A549 (cell line): ENCODE data around the gene PHF20. TPM values are rescaled to one million over a fixed set of nuclear protein-coding genes. Genes with fewer than 3 reads are reported as not detected.

Experiments
- ATAC-seq, 2 experiments: fragments of 200-7000 bp in 1 of 2; fragments of >200 bp in 1 of 2; cut with Nextera tagmentation in 1 of 2; cut with Tn5 transposase in 1 of 2; 3 replicates each; pipeline versions ENCODE4 v1.8.0 to v1.9.1; 2018 to 2020; ENCODE audit warnings: mild to moderate bottlenecking in 1 of 2, moderate library complexity in 1 of 2
- CTCF ChIA-PET: fragments of 300-600 bp; sonication (Branson Sonifier 250); formaldehyde crosslinking; extraction: SDS; loops from one replicate; lab custom pipeline; 2021; ENCODE audit warnings: antibody characterized with exemption, inconsistent platforms; lab: Yijun Ruan, JAX
- POLR2A ChIA-PET: fragments of 350-600 bp; formaldehyde crosslinking; extraction: SDS; loops from one replicate; lab custom pipeline; 2021; ENCODE audit warnings: antibody characterized with exemption, inconsistent platforms; lab: Yijun Ruan, JAX
- DNase-seq, 2 experiments: peaks; one replicate each; pipeline versions ENCODE4 v3.0.0 to v3.0.0-alpha.2; 2011 to 2016; ENCODE audit warnings: low read depth in 1 of 2, low spot score in 1 of 2
- FAIRE-seq: peaks from 2 replicates; lab custom pipeline; 2011; peaks lifted over from hg19 to GRCh38; lab: Jason Lieb, UNC
- H3K27ac ChIP-seq, 2 experiments: fragments of >200 bp; sonication (Bioruptor Twin); formaldehyde crosslinking; 3 replicates each; pipeline ENCODE4 v1.5.1; 2016 to 2017
- H3K4me1 ChIP-seq: fragments of >200 bp; sonication (Bioruptor Twin); formaldehyde crosslinking; 3 replicates; pipeline ENCODE4 v1.6.1; 2016
- H3K4me2 ChIP-seq: fragments of >200 bp; sonication (Bioruptor Twin); formaldehyde crosslinking; 3 replicates; pipeline ENCODE4 v1.6.1; 2016
- H3K4me3 ChIP-seq: fragments of >200 bp; sonication (Bioruptor Twin); formaldehyde crosslinking; 3 replicates; pipeline ENCODE4 v1.5.1; 2016
- H3K9me3 ChIP-seq: fragments of >200 bp; sonication (Bioruptor Twin); formaldehyde crosslinking; 3 replicates; pipeline ENCODE4 v1.6.1; 2016
- BCL3 ChIP-seq: fragments of >200 bp; sonication (Bioruptor Twin); formaldehyde crosslinking; IDR thresholded peaks from 3 replicates; pipeline ENCODE4 v1.6.1; 2016
- CEBPB ChIP-seq, 2 experiments: fragments of >200 bp in 1 of 2; sonication (Bioruptor Twin) in 1 of 2; formaldehyde crosslinking in 1 of 2; IDR thresholded peaks; 2 replicates each; pipeline ENCODE4 v1.6.1; 2012 to 2016
- CHD2 ChIP-seq: fragments of 150-350 bp; IDR thresholded peaks from 2 replicates; pipeline ENCODE4 v1.6.1; 2014; ENCODE audit warnings: low read length; ENCODE audit not compliant: partially characterized antibody
- EHF ChIP-seq: fragments of 250-450 bp; sonication (Bioruptor Pico); IDR thresholded peaks from 2 replicates; pipeline ENCODE4 v1.5.0; 2020; ENCODE audit warnings: mild to moderate bottlenecking
- ELK1 ChIP-seq: fragments of 150-350 bp; IDR thresholded peaks from 2 replicates; pipeline ENCODE4 v1.6.1; 2014; ENCODE audit warnings: low read depth, mild to moderate bottlenecking, low read length
- EP300 ChIP-seq, 2 experiments: fragments of >200 bp; sonication (Bioruptor Twin); formaldehyde crosslinking; IDR thresholded peaks; 2 replicates in 1 of 2; 3 replicates in 1 of 2; pipeline ENCODE4 v1.6.1; 2016 to 2017
- FOSB ChIP-seq: fragments of 250-450 bp; sonication (Bioruptor Pico); IDR thresholded peaks from 2 replicates; pipeline ENCODE4 v1.5.0; 2020; ENCODE audit warnings: mild to moderate bottlenecking, moderate library complexity
- FOXS1 ChIP-seq: fragments of 250-450 bp; sonication (Bioruptor Pico); IDR thresholded peaks from 2 replicates; pipeline ENCODE4 v1.5.0; 2020; ENCODE audit warnings: mild to moderate bottlenecking, moderate library complexity
- HES2 ChIP-seq: fragments of >200 bp; sonication (Bioruptor Twin); formaldehyde crosslinking; IDR thresholded peaks from 2 replicates; pipeline ENCODE4 v1.6.1; 2016
- HEYL ChIP-seq: fragments of 250-450 bp; sonication (Bioruptor Pico); IDR thresholded peaks from 2 replicates; pipeline ENCODE4 v1.8.0; 2021; ENCODE audit warnings: mild to moderate bottlenecking, moderate library complexity
- HMGXB4 ChIP-seq: fragments of 250-450 bp; sonication (Bioruptor Pico); IDR thresholded peaks from 2 replicates; pipeline ENCODE4 v1.5.0; 2021; ENCODE audit warnings: mild to moderate bottlenecking, moderate library complexity, borderline replicate concordance
- HOXB5 ChIP-seq: fragments of 250-450 bp; sonication (Bioruptor Pico); IDR thresholded peaks from 2 replicates; pipeline ENCODE4 v1.5.0; 2020; ENCODE audit warnings: mild to moderate bottlenecking, moderate library complexity
- MYC ChIP-seq: IDR thresholded peaks from 2 replicates; pipeline ENCODE4 v1.6.1; 2012; ENCODE audit warnings: mild to moderate bottlenecking, inconsistent platforms, low read length, improper control_type of control experiment, borderline replicate concordance
- NFE2L2 ChIP-seq: fragments of 150-350 bp; conservative IDR thresholded peaks from 2 replicates; pipeline ENCODE4 v1.6.1; 2014; ENCODE audit warnings: low read length
- RFX5 ChIP-seq: fragments of 450-650 bp; IDR thresholded peaks from 2 replicates; pipeline ENCODE4 v1.7.1; 2014; ENCODE audit warnings: antibody characterized with exemption, mild to moderate bottlenecking, moderate library complexity
- USF2 ChIP-seq: fragments of 450-650 bp; IDR thresholded peaks from 2 replicates; pipeline ENCODE4 v1.6.1; 2014; ENCODE audit warnings: antibody characterized with exemption
- ZC3H11A ChIP-seq: fragments of 450-650 bp; IDR thresholded peaks from 2 replicates; pipeline ENCODE4 v1.6.1; 2014; ENCODE audit warnings: antibody characterized with exemption, mild to moderate bottlenecking
- ZFP36 ChIP-seq: fragments of 450-650 bp; IDR thresholded peaks from 2 replicates; pipeline ENCODE4 v1.6.1; 2014; ENCODE audit warnings: borderline replicate concordance; ENCODE audit not compliant: partially characterized antibody
- whole genome bisulfite sequencing: methylation state at CpG from one replicate; pipeline ENCODE4 v1.1.6; 2017; ENCODE audit errors: missing lambda C conversion rate; 5-methylcytosine and 5-hydroxymethylcytosine counted together
- polyA plus RNA-seq, 4 experiments: library from polyadenylated mRNA; depleted of rRNA in 3 of 4; stranded (reverse); fragments of >200 nt; fragmentation: RNase III in 1 of 4; extraction: RNeasy Plus Mini Kit Qiagen cat#74134 plus additional on column Dnase treatment in 1 of 4; gene quantifications; 2 replicates in 3 of 4; 3 replicates in 1 of 4; pipeline ENCODE4 v1.2.3, GENCODE V29; 2011 to 2017

PHF20 gene
- polyA plus RNA-seq, 2 of the 4 experiments (the other 2 are of a cell fraction): 24.0 to 32.8 TPM

- WGBS: 86% methylated on average over 4 of the region's 4 CpGs
- H3K9me3 ChIP-seq: no peaks in the 10 kb centered on the region
- CTCF ChIA-PET: interaction anchor here (0.9 kb wide), 1 partner anchor 21 kb away, joined by 4 read pairs; the partner anchor contains the start of gene SCAND1
- TF ChIP-seq MYC (no peak), ZFP36 (no peak), FOXS1 (CRISPR knock-in tag) (no peak), CHD2 (no peak), ZC3H11A (no peak), HMGXB4 (CRISPR knock-in tag) (no peak), CEBPB (IDR thresholded peaks at IDR 0.05) (no peak), USF2 (no peak)
- TF ChIP-seq, all 56 proteins: peak for 0
- no peak for FAIRE-seq
- Histone ChIP-seq H3K4me1 (no peaks in the 10 kb centered on the region), H3K4me2 (no peak overlapping the region), H3K27ac (no peak overlapping the region), H3K4me3 (no peak overlapping the region)
- POLR2A ChIA-PET: no interaction called here
- ATAC-seq: no peak
- DNase-seq: no peak
These were observed 162.2 kb downstream of the PHF20 start for GRCh38 chr20:35934050-35934449.

- Histone ChIP-seq H3K4me2 (no peak overlapping the region), H3K4me1 (no peaks in the 10 kb centered on the region), H3K9me3 (no peaks in the 10 kb centered on the region), H3K4me3 (no peak overlapping the region), H3K27ac (no peak overlapping the region)
- DNase-seq (no peak), FAIRE-seq (no peak), ATAC-seq (no peak)
- WGBS: 94% methylated on average over 3 of the region's 3 CpGs
- ChIA-PET CTCF (interaction anchor here (1.0 to 6.3 kb wide), 2 partner anchors 9 to 15 kb away, joined by 3 to 52 read pairs; partner anchors contain the start of gene SCAND1), POLR2A (no interaction called here)
- TF ChIP-seq ELK1: no peak
- TF ChIP-seq HMGXB4 (CRISPR knock-in tag): no peak
- TF ChIP-seq ZC3H11A: no peak
- TF ChIP-seq HES2: no peak
- no peak for TF ChIP-seq BCL3
- TF ChIP-seq EHF (CRISPR knock-in tag): no peak
- no peak for TF ChIP-seq CEBPB (IDR thresholded peaks at IDR 0.05)
- TF ChIP-seq EP300 (IDR thresholded peaks at IDR 0.05): no peak
- no peak for TF ChIP-seq FOSB (CRISPR knock-in tag)
- TF ChIP-seq HEYL: no peak
- no peak for TF ChIP-seq NFE2L2
- TF ChIP-seq HOXB5: no peak
- TF ChIP-seq RFX5: no peak
- TF ChIP-seq CHD2: no peak
These were observed 167.4 kb downstream of the PHF20 start for GRCh38 chr20:35939264-35939663.
